Measurements from ENCODE around the gene LRMDA. TPM values are rescaled to one million over a fixed set of nuclear protein-coding genes. Genes with fewer than 3 reads are reported as not detected.
A peak's percentile ranks its signal among the peaks of the same experiment; 100 is the strongest.

LRMDA gene
- total RNA-seq, 1 experiment from 2014 or later = 1.2 TPM

- Histone ChIP-seq H3K36me3 (ENCODE audit: low read depth, low read length) (no peaks in the 10 kb centered on the region), H3K4me1 (ENCODE audit: insufficient read depth, low read length) (peaks cover 6% of the 10 kb centered on the region; the same call in 1 of the 2 replicates), H4K20me1 (ENCODE audit: low read length) (peaks cover 13% of the 10 kb centered on the region), H3K4me2 (ENCODE audit: low read length) (peak overlapping the region; percentile 84), H3K4me3 (ENCODE audit: low read length) (peak overlapping the region; percentile 79), H3K27ac (ENCODE audit: low read length) (peak overlapping the region; percentile 45), H2AFZ (ENCODE audit: low read length) (peak overlapping the region; percentile 61), H3K79me2 (ENCODE audit: low read length) (peaks cover 46% of the 10 kb centered on the region), H3K27me3 (ENCODE audit: low read length) (peaks cover 61% of the 10 kb centered on the region), H3K9ac (ENCODE audit: low read length) (peak overlapping the region; percentile 80), H3K9me3 (ENCODE audit: low read length) (no peaks in the 10 kb centered on the region), H3F3A (ENCODE audit: low read length, unreplicated experiment) (no peaks in the 10 kb centered on the region), H3K9me2 (replicated peaks; ENCODE audit: low read length) (no peaks in the 10 kb centered on the region)
- CTCF ChIA-PET = interaction anchor here (0.6 to 0.9 kb wide), 11 partner anchors 12 to 908 kb away, joined by 3 to 15 read pairs (median 3); partner anchors contain the start of gene COMTD1
- POLR2A ChIA-PET (ENCODE audit: unreplicated experiment) = interaction anchor here (0.6 kb wide), 1 partner anchor 249 kb away, joined by 7 read pairs; no protein-coding TSS in a partner anchor
- intact Hi-C loops (cut with micrococcal nuclease) = loop anchor here (1.0 to 5.0 kb wide), 3 partner anchors 100 to 208 kb away; no protein-coding TSS in a partner anchor
- TF ChIP-seq EZH2phosphoT487 (IDR thresholded peaks at IDR 0.05; ENCODE audit: borderline replicate concordance, low read length) = no peak
- no peak for TF ChIP-seq EZH2 (IDR thresholded peaks at IDR 0.05; ENCODE audit: low read length, unreplicated experiment)
- peak; percentile 100 for TF ChIP-seq CTCF (conservative IDR thresholded peaks at IDR 0.05; ENCODE audit: low read depth, low read length)
- peak; percentile 14 for ATAC-seq
- BruUV-seq (replicated peaks) = no TSS peak
- peak; percentile 93 for DNase-seq
Observed at GRCh38 chr10:75395066-75395931, 36.1 kb upstream of the LRMDA start.

GRCh38 chr10:75395932-75396630 lies 35.3 kb upstream of the LRMDA start:
- H3K4me3 ChIP-seq (ENCODE audit: low read length) = peak overlapping the region; percentile 79
- no peaks in the 10 kb centered on the region for H3K9me3 ChIP-seq (ENCODE audit: low read length)
- DNase-seq (peak; percentile 69), ATAC-seq (peak; percentile 3)
- BruUV-seq (replicated peaks) = no TSS peak
- intact Hi-C loops (cut with micrococcal nuclease) = loop anchor here (1.0 to 5.0 kb wide), 4 partner anchors 101 to 209 kb away; partner anchors contain the start of gene COMTD1
- H4K20me1 ChIP-seq (ENCODE audit: low read length) = peaks cover 21% of the 10 kb centered on the region
- peaks cover 67% of the 10 kb centered on the region for H3K27me3 ChIP-seq (ENCODE audit: low read length)
- H3K9ac ChIP-seq (ENCODE audit: low read length) = peak overlapping the region; percentile 80
- H3F3A ChIP-seq (ENCODE audit: low read length, unreplicated experiment) = no peaks in the 10 kb centered on the region
- peaks cover 54% of the 10 kb centered on the region for H3K79me2 ChIP-seq (ENCODE audit: low read length)
- peaks cover 6% of the 10 kb centered on the region; the same call in 1 of the 2 replicates for H3K4me1 ChIP-seq (ENCODE audit: insufficient read depth, low read length)
- H3K27ac ChIP-seq (ENCODE audit: low read length) = peak overlapping the region; percentile 45
- H3K9me2 ChIP-seq (replicated peaks; ENCODE audit: low read length) = no peaks in the 10 kb centered on the region
- CTCF ChIA-PET = interaction anchor here (0.6 to 1.0 kb wide), 11 partner anchors 57 to 908 kb away, joined by 3 to 15 read pairs (median 3); partner anchors contain the start of gene COMTD1
- TF ChIP-seq EZH2phosphoT487 (IDR thresholded peaks at IDR 0.05; ENCODE audit: borderline replicate concordance, low read length) = peak; percentile 81; the same call in 1 of the 2 replicates
- TF ChIP-seq CTCF (conservative IDR thresholded peaks at IDR 0.05; ENCODE audit: low read depth, low read length) = no peak
- peak; percentile 87 for TF ChIP-seq EZH2 (IDR thresholded peaks at IDR 0.05; ENCODE audit: low read length, unreplicated experiment)
- H3K4me2 ChIP-seq (ENCODE audit: low read length) = peak overlapping the region; percentile 84
- POLR2A ChIA-PET (ENCODE audit: unreplicated experiment) = interaction anchor here (0.6 kb wide), 1 partner anchor 248 kb away, joined by 7 read pairs; no protein-coding TSS in a partner anchor
- H2AFZ ChIP-seq (ENCODE audit: low read length) = peak overlapping the region; percentile 61
- H3K36me3 ChIP-seq (ENCODE audit: low read depth, low read length) = no peaks in the 10 kb centered on the region
